Mesendoderm (in vitro differentiated cells): Measurements from ENCODE around the gene SIRT7.

Source experiments
- DNase-seq: peaks from one replicate; pipeline ENCODE4 v3.0.0; 2013
- H2AK5ac ChIP-seq: 2 replicates; pipeline ENCODE4 v1.6.1; 2013; ENCODE audit warnings: low read length, inconsistent platforms
- H2BK120ac ChIP-seq: 2 replicates; pipeline ENCODE4 v1.6.1; 2013; ENCODE audit warnings: low read depth, mild to moderate bottlenecking, low read length, moderate library complexity, mixed read lengths
- H2BK15ac ChIP-seq: replicated peaks from 2 replicates; pipeline ENCODE4 v1.6.1; 2013; ENCODE audit warnings: low read depth, mild to moderate bottlenecking, moderate library complexity
- H2BK5ac ChIP-seq: 2 replicates; pipeline ENCODE4 v1.6.1; 2013; ENCODE audit warnings: low read length, inconsistent platforms
- H3K18ac ChIP-seq: 2 replicates; pipeline ENCODE4 v1.6.1; 2013; ENCODE audit warnings: mild to moderate bottlenecking, low read length, mixed read lengths
- H3K23ac ChIP-seq: one replicate; pipeline ENCODE4 v1.6.1; 2013; ENCODE audit warnings: low read length
- H3K27ac ChIP-seq: 2 replicates; pipeline ENCODE4 v1.5.1; 2013; ENCODE audit warnings: low read depth, mild to moderate bottlenecking, inconsistent platforms, low read length, moderate library complexity
- H3K27me3 ChIP-seq: 2 replicates; pipeline ENCODE4 v1.6.1; 2013; ENCODE audit warnings: low read length, control low read depth, mild to moderate bottlenecking, inconsistent platforms; ENCODE audit not compliant: insufficient read depth, poor library complexity
- H3K36me3 ChIP-seq: 2 replicates; pipeline ENCODE4 v1.6.1; 2013; ENCODE audit warnings: low read length, inconsistent platforms; ENCODE audit not compliant: control insufficient read depth, insufficient read depth
- H3K4ac ChIP-seq: one replicate; pipeline ENCODE4 v1.6.1; 2013; ENCODE audit warnings: low read depth, mild to moderate bottlenecking, low read length, moderate library complexity
- H3K4me1 ChIP-seq: 2 replicates; pipeline ENCODE4 v1.6.1; 2013; ENCODE audit warnings: low read depth, low read length, inconsistent platforms; ENCODE audit not compliant: control insufficient read depth
- H3K4me2 ChIP-seq: 2 replicates; pipeline ENCODE4 v1.6.1; 2013; ENCODE audit warnings: low read length
- H3K4me3 ChIP-seq: 2 replicates; pipeline ENCODE4 v1.5.1; 2013; ENCODE audit warnings: mild to moderate bottlenecking, low read length
- H3K56ac ChIP-seq: one replicate; pipeline ENCODE4 v1.6.1; 2013; ENCODE audit warnings: low read length
- H3K79me1 ChIP-seq: 2 replicates; pipeline ENCODE4 v1.6.1; 2013; ENCODE audit warnings: low read length, inconsistent platforms
- H3K79me2 ChIP-seq: 2 replicates; pipeline ENCODE4 v1.6.1; 2013; ENCODE audit warnings: mild to moderate bottlenecking, low read length; ENCODE audit not compliant: control insufficient read depth, insufficient read depth
- H3K9ac ChIP-seq: 2 replicates; pipeline ENCODE4 v1.6.1; 2013; ENCODE audit warnings: low read length, inconsistent platforms
- H4K5ac ChIP-seq: one replicate; pipeline ENCODE4 v1.6.1; 2013; ENCODE audit warnings: low read length
- H4K8ac ChIP-seq: one replicate; pipeline ENCODE4 v1.6.1; 2013; ENCODE audit warnings: low read depth, mild to moderate bottlenecking, control low read depth, low read length, moderate library complexity
- WGBS: extraction: QIAGEN DNeasy Blood & Tissue Kit; methylation state at CpG from one replicate; pipeline ENCODE4 v1.1.7; 2013; ENCODE audit warnings: low lambda C conversion rate, missing lambda C conversion rate; ENCODE audit not compliant: insufficient coverage; ENCODE audit errors: extremely low coverage; 5-methylcytosine and 5-hydroxymethylcytosine counted together

SIRT7 gene

GRCh38 chr17:81950501-81950900, 32.5 kb upstream of the SIRT7 start:
- Histone ChIP-seq H3K79me1 (no peaks in the 10 kb centered on the region), H3K9ac (no peak overlapping the region), H2BK120ac (no peak overlapping the region), H3K4ac (no peak overlapping the region), H3K36me3 (no peaks in the 10 kb centered on the region), H4K8ac (no peak overlapping the region), H2AK5ac (no peak overlapping the region), H3K27me3 (no peaks in the 10 kb centered on the region), H3K18ac (no peak overlapping the region), H3K23ac (no peak overlapping the region), H2BK5ac (no peak overlapping the region), H3K56ac (no peak overlapping the region), H4K5ac (no peak overlapping the region), H3K4me3 (no peak overlapping the region), H3K4me1 (no peaks in the 10 kb centered on the region), H3K79me2 (no peaks in the 10 kb centered on the region), H3K27ac (no peak overlapping the region), H2BK15ac (no peak overlapping the region), H3K4me2 (no peak overlapping the region)
- no CpG with 5 or more reads among the region's 15 CpGs for WGBS
- no peak for DNase-seq

- H3K4me3 ChIP-seq: no peak overlapping the region
- H2AK5ac ChIP-seq: no peak overlapping the region
- H2BK15ac ChIP-seq: no peak overlapping the region
- no peak for DNase-seq
- no peak overlapping the region for H3K9ac ChIP-seq
- no peaks in the 10 kb centered on the region for H3K36me3 ChIP-seq
- H3K79me1 ChIP-seq: no peaks in the 10 kb centered on the region
- H3K4ac ChIP-seq: no peak overlapping the region
- no peaks in the 10 kb centered on the region for H3K79me2 ChIP-seq
- no peak overlapping the region for H3K4me2 ChIP-seq
- WGBS: no CpG with 5 or more reads among the region's 17 CpGs
- H4K5ac ChIP-seq: no peak overlapping the region
- H3K4me1 ChIP-seq: no peaks in the 10 kb centered on the region
- no peaks in the 10 kb centered on the region for H3K27me3 ChIP-seq
- no peak overlapping the region for H3K27ac ChIP-seq
- no peak overlapping the region for H3K23ac ChIP-seq
- H2BK5ac ChIP-seq: no peak overlapping the region
- H4K8ac ChIP-seq: no peak overlapping the region
- no peak overlapping the region for H3K56ac ChIP-seq
- H3K18ac ChIP-seq: no peak overlapping the region
- no peak overlapping the region for H2BK120ac ChIP-seq
Observed at GRCh38 chr17:81948635-81949378, 30.8 kb upstream of the SIRT7 start.

- Histone ChIP-seq H3K4me2 (no peak within 1 kb of the TSS), H2AK5ac (no peak within 1 kb of the TSS), H4K5ac (no peak within 1 kb of the TSS), H3K27ac (no peak within 1 kb of the TSS), H2BK15ac (no peak within 1 kb of the TSS), H3K36me3 (no peaks in the 10 kb centered on the region), H3K18ac (no peak within 1 kb of the TSS), H3K56ac (no peak within 1 kb of the TSS), H3K27me3 (no peaks in the 10 kb centered on the region), H3K23ac (no peak within 1 kb of the TSS), H3K79me1 (no peaks in the 10 kb centered on the region), H3K4me1 (no peaks in the 10 kb centered on the region), H4K8ac (no peak within 1 kb of the TSS), H3K4ac (no peak within 1 kb of the TSS), H3K79me2 (no peaks in the 10 kb centered on the region), H3K9ac (no peak within 1 kb of the TSS), H2BK5ac (no peak within 1 kb of the TSS), H2BK120ac (no peak within 1 kb of the TSS), H3K4me3 (no peak within 1 kb of the TSS)
- DNase-seq: no peak
- WGBS: no CpG with 5 or more reads among the region's 13 CpGs
Observed at GRCh38 chr17:81947189-81947588, 29.2 kb upstream of the SIRT7 start, which contains the start of gene MYADML2. Gene MYADML2 (minus strand): TSS chr17:81947233. CDS start chr17:81941741, 5,492 bp downstream.

GRCh38 chr17:81944858-81945257, 26.9 kb upstream of the SIRT7 start:
- no peak overlapping the region for H4K5ac ChIP-seq
- no peak overlapping the region for H4K8ac ChIP-seq
- H3K36me3 ChIP-seq: no peaks in the 10 kb centered on the region
- H3K4ac ChIP-seq: no peak overlapping the region
- no peaks in the 10 kb centered on the region for H3K27me3 ChIP-seq
- no peak overlapping the region for H2BK120ac ChIP-seq
- no peak overlapping the region for H3K4me2 ChIP-seq
- no peak overlapping the region for H3K9ac ChIP-seq
- no peak overlapping the region for H3K4me3 ChIP-seq
- no peak overlapping the region for H3K56ac ChIP-seq
- no peak overlapping the region for H3K18ac ChIP-seq
- no peak overlapping the region for H3K27ac ChIP-seq
- H3K79me1 ChIP-seq: no peaks in the 10 kb centered on the region
- no peaks in the 10 kb centered on the region for H3K79me2 ChIP-seq
- no peak overlapping the region for H3K23ac ChIP-seq
- no CpG with 5 or more reads among the region's 9 CpGs for WGBS
- no peak overlapping the region for H2BK5ac ChIP-seq
- no peak for DNase-seq
- no peaks in the 10 kb centered on the region for H3K4me1 ChIP-seq
- no peak overlapping the region for H2AK5ac ChIP-seq
- no peak overlapping the region for H2BK15ac ChIP-seq

- H3K23ac ChIP-seq: no peak overlapping the region
- WGBS: no CpG with 5 or more reads among the region's 12 CpGs
- H3K4ac ChIP-seq: no peak overlapping the region
- no peak overlapping the region for H3K4me2 ChIP-seq
- no peaks in the 10 kb centered on the region for H3K79me1 ChIP-seq
- no peak overlapping the region for H3K9ac ChIP-seq
- no peak overlapping the region for H3K4me3 ChIP-seq
- no peak overlapping the region for H2BK120ac ChIP-seq
- no peak overlapping the region for H3K18ac ChIP-seq
- H2BK15ac ChIP-seq: no peak overlapping the region
- no peak overlapping the region for H4K5ac ChIP-seq
- H3K4me1 ChIP-seq: no peaks in the 10 kb centered on the region
- H3K27ac ChIP-seq: no peak overlapping the region
- no peak overlapping the region for H2AK5ac ChIP-seq
- H3K27me3 ChIP-seq: no peaks in the 10 kb centered on the region
- no peaks in the 10 kb centered on the region for H3K36me3 ChIP-seq
- no peaks in the 10 kb centered on the region for H3K79me2 ChIP-seq
- H2BK5ac ChIP-seq: no peak overlapping the region
- no peak for DNase-seq
- no peak overlapping the region for H4K8ac ChIP-seq
- H3K56ac ChIP-seq: no peak overlapping the region
Observed at GRCh38 chr17:81942167-81942553, 24.2 kb upstream of the SIRT7 start.
